HG02642 (cell line): Measurements from ENCODE around the gene UQCR11.

Source experiments
- ATAC-seq: cut with Tn5 transposase; IDR thresholded peaks from one replicate; pipeline ENCODE4 v1.9.1; 2021; ENCODE audit warnings: mild to moderate bottlenecking; ENCODE audit not compliant: unreplicated experiment, poor library complexity

UQCR11 gene

DNA sequence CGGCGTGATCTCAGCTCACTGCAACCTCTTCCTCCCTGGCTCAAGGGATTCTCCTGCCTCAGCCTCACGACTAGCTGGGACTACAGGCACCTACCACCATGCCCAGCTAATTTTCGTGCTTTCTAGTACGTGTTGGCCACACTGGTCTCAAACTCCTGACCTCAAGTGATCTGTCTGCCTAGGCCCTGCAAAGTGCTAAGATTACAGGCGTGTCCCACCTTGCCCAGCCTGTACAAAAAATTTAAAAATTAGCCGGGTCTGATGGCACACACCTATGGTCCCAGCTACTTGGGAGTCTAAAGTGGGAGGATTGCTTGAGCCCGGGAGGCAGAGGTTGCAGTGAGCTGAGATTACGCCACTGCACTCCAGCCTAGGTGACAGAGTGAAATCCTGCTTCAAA lies 32.5 kb downstream of the UQCR11 start:
- ATAC-seq, result no peak

DNA sequence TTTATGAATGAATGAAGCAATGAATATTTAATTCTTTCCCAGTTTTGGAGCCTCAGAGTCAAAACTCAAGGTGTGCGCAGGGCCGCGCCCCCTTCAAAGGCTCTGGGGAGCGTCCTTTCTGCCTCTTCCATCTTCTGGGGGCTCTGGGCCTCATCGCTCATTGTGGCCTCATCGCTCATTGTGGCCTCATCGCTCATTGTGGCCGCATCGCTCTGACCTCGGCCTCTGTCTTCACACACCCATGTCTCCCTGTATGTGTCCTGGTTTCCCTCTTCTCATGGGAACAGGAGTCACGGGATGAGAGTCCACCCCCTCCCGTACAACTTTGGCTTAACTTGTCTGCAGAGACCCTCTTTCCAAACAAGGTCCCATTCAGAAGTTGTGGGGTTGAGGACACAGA lies 33.9 kb downstream of the UQCR11 start:
- no peak for ATAC-seq

DNA sequence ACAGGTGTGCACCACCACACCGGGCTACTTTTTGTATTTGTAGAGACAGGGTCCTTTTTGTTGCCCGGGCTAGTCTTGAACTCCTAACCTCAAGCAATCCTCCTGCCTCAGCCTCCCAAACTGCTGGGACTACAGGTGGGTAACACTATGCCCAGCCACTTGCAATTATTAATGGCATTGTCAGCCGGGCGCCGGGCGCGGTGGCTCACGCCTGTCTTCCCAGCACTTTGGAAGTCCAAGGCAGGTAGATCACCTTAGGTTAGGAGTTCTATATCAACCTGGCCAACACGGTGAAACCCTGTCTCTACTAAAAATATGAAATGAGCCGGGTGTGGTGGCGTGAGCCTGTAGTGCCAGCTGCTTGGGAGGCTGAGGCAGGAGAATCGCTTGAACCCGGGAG lies 34.4 kb downstream of the UQCR11 start:
- ATAC-seq, result no peak

DNA sequence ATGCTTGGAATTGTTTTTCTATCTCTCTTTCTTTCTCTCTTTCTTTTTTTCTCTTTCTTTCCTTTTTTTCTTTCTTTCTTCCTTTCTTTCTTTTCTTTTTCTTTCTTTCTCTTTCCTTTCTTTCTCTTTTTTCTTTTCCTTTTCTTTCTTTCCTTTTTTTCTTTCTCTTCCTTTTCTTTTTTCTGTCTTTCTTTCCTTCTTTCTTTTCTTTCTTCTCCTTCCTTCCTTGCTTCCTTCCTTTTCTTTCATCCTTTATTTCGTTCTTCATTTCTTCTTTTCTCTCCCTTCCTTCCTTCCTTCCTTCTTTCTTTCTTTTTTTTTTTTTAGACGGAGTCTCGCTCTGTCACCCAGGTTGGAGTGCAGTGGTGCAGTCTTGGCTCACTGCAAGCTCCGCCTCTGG lies 35.3 kb downstream of the UQCR11 start:
- no peak for ATAC-seq

DNA sequence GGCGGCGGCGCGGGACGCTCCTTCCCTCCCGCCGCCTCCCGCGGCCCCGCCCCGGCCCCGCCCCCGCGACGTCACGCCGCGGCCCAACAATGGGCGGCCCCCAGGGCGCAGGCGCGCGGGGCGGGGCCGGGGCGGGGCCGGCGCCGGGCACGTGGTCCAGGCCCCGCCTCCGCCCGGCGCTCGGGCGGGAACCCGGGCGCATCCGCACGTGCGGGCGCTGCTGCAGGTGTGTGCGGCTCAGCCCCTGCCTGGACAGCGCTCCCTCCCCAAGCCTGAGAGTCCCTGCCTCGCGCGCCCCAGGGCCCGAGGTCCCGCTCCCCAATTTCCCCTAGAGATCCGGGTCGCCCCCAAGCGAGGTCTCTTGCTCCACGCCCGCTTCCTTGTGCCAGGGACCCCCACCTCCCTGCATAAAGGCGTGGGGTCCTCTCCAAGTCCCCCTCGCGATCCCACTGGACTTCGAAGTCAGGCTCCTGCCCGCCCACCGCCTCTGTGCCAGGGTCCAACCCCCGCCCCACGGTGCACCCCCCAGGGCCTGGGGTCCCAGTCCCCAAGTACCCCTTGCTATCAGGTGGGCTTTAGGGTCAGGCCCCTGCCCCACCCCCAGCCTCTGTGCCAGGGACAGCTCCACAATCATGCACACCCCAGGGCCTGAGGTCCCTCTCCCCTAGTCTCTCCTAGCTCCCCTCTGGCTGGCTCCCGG lies 36.8 kb downstream of the UQCR11 start, which contains the start of gene MEX3D:
Gene MEX3D, minus strand, starts transcription at position 6 of the 700 bp plus-strand sequence. CDS start 267 bp downstream, outside the sequence.
- ATAC-seq, result peak; percentile 66

DNA sequence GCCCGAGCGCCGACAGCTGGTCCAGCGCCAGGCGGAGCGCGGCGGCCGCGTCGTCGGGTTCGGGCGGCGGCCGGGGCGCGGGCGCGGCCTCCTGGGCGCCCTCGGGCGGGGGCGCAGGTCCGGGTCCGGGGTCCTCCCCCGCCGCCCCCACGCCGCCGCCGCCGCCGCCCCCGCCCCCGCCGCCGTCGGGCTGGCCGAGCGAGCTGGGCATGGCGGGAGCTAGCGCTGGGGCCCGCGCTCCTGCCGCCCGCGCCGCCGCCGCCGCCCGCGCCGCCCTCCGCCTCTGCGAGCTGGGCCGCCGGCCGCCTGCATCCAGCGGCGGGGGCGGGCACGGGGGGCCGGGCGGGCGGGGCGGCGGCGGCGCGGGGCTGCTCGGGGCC lies 37.4 kb downstream of the UQCR11 start:
- peak; percentile 3 for ATAC-seq

DNA sequence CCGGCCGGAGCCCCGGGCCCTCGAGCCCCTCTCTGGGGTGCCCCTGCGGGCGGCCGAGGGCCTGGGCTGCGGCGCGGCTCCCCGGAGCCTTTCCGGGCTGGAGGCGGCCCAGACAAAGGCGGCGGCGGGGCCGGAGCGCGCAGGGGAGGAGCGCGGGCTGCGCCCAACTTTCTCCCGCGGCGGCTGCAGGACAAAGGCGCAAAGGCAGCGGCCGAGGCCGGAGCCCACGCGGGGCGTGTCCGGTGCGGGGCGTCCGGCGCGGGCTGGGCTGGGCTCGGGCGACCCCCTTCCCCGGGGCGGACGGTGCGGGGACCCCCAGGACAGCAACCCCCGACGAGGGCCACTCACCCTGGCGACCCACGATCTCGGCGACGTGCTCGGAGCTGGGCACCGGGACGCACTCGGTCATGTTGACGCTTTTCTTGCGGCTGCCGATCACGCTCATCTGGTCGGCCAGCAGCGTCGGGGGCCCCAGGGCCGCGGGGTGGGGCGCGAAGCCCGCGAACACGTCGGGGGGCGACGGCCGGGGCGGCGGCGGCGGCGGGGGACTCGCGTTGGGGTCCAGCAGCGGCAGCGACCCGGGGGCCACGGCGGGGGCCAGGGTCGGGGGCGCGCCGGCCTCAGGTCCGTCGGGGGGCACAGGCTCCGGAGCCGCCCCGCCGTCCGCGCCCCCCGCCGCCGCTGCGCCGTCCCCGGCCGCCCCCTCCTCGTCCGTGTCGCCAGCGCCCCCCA lies 38.0 kb downstream of the UQCR11 start:
- ATAC-seq, result no peak

DNA sequence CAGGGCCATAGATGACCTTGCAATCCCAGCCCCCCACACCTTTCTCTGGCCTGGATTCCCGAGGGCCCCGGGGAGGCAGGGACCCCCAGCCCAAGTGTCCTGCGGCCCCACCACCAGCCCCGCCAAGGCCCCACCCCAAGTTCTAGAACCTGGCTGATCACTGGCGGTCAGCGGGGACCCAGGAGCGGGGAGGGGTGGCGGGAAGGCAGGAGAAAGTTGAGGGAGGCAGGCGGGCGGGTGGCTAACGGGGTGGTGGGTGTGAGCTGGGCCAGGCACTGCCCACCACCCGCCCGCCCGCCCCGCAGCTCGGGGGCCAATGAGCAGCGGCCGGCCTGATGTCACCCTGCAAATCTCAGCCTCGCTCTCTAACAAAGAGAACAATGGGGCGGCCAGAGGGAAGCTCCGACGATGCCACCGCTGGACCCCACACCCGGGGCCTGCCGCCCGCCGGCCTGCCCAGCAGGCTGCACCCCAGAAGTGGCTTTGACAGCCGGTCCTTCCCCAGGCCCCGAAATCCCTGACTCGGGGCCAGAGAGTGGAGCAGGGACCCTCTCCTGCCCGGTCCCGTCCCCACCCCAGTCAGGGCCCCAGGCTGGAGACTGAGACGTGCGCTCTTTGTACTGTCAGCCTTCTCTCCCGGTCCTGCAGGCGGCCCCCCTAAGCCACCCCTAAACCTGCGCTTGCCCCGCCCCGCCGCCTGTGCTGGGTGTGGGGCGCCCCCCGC lies 38.7 kb downstream of the UQCR11 start:
- no peak for ATAC-seq

DNA sequence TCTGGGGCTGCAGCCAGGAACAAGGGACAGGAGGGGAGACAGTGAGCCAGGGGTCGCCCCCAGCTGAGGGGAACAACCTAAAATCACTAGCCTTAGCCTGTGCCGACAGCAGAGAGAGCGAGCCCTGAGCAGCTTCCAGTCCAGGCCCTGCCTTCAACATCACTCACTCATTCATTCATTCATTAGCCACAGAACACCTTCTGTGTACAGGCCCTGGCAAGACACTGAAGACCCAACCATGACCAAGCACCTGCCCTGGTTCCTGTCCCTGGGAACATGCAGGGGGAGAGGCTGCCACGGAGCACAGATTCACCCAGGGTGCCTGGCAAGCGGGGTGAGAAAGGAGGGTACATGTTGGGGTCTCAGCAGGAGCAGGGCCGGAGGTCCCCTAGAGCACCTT lies 42.0 kb downstream of the UQCR11 start:
- ATAC-seq, result no peak

DNA sequence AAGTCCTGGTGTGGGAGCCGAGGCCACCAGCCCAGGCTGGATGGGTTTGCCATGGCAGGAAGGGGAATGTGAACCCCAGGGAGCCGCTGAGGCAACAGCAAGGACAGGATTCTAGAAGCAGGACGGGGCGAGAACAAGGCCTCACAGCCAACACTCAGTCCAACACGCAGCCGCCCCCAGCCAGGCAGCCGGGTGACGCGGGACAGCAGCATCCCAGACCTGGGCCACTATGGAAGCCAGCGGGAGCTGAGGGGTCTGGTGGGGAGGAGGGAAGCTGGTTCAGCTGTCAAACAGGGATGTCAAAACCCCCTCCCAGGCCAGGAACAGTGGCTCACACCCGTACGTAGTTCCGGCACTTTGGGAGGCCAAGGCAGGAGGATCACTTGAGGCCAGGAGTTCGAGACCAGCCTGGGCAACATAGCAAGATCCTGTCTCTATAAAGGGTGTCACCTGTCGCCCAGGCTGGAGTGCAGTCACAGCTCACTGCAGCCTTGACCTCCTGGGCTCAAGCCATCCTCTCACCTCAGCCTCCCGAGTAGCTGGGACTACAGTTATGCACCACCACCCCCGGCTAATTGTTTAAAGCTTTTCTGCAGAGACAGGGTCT lies 43.9 kb downstream of the UQCR11 start:
- no peak for ATAC-seq

DNA sequence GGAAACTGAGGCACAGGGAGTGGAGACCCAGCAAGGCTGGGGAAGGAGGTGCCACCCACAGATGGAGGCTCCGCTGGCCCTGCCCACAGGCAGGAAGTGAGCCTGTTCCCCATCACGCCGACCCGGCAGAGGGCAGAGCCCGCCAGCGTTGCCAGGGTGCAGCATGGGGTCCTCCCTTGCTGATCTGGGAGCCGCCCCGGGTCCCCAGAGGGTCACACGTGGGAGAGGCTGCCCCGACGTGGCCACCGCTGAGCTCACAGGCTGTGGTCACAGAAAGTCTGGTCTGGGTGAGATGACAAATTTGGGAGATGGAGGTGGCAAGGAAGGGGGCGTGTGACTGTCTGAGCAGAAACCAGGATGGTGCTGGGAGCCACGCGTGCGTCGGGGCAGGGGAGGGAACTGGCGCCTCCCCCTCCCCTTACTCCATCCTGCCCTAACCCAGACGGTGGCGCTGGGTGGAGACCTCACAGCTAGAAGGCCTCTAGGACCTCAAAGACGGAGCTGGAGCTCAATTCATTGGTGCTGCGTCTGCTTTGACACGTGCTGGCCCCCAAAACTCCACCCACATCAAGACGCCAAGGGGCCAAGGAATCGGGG lies 44.9 kb downstream of the UQCR11 start:
- no peak for ATAC-seq

DNA sequence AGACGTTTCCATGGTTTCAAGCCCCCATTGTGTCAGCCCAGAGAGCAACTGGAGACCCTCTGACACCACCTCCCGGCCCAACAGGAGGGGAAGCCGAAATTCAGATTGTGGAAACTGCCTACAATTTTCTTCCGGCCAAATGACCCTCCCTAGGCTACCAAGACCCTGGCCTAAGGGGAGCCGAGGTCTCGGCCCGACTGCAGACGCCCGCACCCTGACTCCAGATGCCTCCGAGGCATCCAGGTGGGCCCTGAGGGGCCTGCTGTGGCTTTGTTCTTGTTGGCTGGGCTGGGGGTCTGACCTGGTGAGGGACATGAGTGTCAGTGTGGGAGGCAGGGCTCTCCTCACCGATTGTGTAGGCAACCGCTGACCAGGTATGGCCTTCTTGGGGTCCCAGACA lies 46.7 kb downstream of the UQCR11 start:
- ATAC-seq, result no peak

DNA sequence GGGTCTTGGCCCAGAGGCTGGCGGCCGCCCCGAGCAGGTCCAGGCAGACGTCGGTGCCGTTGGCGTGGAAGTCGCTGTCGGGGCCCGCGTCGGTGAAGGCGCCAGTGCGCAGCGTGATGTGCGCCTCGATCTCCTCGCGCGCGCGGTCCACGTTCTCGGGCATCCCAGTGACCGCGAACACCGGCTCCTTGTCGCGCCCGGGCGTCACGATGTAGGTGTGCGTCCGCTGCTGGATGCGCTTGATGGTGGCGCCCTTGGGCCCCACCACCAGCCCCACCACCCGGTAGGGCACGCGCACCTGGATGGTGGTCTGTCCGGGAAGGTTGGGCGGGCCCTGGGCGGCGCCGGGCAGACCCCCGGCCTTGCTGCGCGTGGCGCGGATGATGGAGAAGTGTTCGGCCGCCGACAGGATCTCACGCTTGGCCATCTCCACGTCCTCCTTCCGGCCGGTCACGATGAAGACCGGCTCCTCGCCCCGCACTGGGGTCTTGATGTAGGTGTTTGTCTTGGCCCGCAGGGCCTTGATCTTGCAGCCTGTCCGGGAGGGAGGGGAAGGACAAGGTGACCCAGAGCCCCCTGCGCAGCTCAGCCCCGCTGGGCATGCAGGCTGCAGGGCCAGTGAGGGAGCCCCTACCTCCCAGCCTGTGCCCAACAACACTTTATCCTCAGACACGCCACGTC lies 48.7 kb downstream of the UQCR11 start:
- no peak for ATAC-seq

DNA sequence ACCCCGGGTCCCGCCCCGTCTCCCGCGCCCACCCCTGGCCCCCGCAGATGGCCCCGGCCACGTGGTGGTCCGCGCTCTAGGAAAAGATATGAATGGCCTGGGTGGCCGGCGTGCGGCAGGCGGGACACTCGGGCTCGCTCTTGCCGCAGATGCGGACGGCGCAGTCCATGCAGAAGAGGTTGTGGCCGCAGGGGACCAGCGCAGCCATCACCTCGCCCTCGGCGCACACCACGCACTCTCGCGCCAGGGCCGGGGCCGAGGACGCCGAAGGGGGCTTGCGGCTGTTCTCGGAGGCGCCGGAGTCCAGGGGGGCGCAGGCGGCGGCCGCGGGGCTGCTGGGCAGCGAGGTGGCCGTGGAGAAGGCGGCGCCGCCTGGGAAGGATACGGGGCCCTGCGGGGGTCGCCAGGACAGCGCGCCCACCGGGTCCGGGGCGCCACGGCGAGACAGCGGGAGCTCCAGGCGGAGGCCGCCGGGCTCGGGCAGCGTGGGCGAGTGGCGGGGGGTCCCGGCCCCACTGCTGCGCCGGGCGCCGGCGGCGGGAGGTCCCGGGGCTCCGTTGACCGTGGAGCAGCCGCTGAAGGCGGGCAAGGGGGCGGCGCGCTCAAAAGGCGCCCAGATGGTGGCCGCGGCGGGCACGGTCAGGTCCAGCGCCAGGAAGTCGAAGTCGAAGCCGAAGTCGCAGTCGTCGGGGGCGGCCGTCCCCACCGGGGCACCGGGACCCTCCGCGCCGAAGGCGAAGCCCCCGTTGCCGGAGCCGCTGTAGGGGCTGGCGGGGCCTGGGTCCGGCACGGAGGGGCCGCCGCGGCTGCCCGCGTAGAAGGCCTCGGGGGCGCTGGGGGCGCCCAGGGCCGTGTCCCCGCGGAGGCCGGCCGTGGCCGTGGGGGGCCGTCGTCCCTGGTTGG lies 49.5 kb downstream of the UQCR11 start:
- no peak for ATAC-seq

DNA sequence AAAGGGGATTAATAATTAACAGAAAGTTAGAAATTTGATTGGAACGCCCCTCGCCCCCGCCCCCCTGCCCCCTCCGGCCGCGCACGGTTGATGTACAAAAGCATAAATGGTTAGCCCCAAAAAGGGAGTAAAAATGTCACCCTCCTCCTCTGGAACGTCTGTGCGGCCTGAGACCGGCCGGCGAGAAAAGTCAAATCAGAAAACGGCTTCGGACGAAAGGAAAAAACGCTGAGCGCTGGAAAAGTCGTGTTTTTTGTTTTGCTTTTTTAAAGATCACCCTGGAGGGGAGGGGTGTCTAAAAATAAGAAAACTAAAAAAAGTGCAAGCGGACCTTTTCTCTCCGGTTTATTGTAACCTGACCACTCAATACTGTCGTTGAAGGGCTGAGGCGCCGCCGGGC lies 50.3 kb downstream of the UQCR11 start:
- ATAC-seq, result no peak

DNA sequence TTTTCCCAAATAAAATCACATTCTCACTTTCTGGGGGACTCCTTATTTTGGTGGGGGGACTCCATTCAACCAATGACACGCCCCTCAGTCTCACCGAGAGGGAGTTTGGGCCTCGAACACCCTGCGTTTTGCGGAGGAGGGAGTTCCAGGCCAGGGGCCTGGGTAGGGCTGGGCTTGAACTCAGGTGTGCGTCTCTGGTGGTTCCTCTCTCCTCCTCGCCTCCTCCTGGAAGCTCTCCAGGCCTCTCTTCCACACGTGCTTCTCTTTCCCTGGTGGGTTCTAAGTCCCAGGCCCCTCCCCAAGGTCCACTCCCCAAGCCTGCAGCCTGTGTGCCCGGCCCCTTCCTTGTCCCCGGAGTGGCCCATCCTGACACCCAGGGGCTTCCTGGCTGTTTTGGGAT lies 51.8 kb downstream of the UQCR11 start:
- ATAC-seq, result no peak

DNA sequence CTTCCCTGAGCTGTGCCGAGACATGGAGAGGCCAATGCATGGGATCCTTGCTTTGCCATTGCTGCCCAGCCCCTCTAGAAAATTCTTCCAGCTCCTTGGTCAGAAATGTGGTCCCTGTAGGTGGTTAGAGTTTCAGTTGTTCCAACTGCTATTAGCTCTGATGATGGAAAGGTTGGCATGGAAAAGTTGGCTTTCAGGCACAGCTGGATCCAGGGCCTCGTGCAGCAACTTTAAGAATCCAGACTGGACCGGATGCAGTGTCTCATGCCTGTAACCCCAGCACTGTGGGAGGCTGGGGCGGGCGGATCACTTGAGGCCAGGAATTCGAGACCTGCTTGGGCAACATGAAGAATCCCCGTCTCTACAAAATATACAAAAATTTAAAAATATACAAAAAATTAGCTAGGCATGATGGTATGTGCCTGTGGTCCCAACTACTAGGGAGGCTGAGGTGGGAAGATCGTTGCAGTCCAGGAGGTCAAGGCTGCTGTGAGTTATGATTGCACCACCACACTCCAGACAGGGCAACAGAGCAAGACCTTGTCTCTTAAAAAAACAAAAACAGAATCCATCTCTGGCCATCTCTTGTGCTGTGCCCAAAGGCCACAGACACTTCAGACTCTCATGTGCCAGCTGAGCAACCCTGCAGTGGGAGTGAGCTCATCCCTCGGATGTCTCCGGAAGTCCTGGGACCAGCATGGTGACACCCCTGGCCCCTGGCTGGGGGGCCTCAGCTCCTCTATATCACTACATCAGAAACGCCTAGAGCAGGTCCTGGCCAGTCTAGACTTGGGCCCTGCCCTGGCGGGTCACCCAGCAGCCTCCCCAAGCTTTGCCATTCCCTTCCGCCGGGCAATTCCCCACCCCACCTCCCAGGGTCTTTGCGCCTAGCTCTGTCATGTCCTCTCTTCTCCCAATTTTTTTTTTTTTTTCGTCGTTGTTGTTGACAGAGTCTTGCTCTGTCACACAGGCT lies 53.9 kb downstream of the UQCR11 start:
- ATAC-seq, result no peak
